Measurements from ENCODE around the gene ATP1A3. TPM values are rescaled to one million over a fixed set of nuclear protein-coding genes. Genes with fewer than 3 reads are reported as not detected.

The ATP1A3 gene
- total and polyA plus RNA-seq, 2 donors (not counting 1 experiment from before 2014, with no cell fraction given) = 1.2 to 3.8 TPM

DNA sequence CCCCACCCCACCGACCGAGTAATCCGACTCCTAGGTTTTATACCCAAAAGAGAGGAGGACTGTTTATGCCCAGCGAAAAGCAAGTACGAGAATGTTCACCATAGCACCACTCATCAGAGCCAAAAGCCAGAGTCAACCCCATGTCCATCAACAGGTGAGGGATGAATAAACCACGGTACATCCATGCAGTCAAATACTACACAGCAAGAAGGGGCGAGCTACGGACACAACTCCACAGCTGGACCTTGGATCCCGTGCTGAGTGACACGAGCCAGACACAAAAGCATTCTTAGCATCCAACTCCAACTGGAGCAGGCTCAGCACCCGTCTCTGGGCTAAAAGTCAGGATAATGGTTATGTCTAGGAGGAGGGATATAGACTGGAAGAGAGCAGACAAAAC is 22.7 kb downstream of the ATP1A3 start:
- no peak overlapping the region for H3K4me2 ChIP-seq (replicated peaks; ENCODE audit: low read depth, low read length, poor library complexity, severe bottlenecking)
- no peaks in the 10 kb centered on the region for H3K9me3 Mint-ChIP-seq (ENCODE audit: insufficient read depth)
- H3K79me2 ChIP-seq (ENCODE audit: control insufficient read depth, insufficient read depth, low read length) = no peaks in the 10 kb centered on the region
- no peaks in the 10 kb centered on the region for H3K27me3 ChIP-seq (replicated peaks in 1 of 4; ENCODE audit: control extremely low read depth in 1 of 4, control insufficient read depth in 3 of 4, insufficient read depth in 4 of 4, low read length in 3 of 4)
- TF ChIP-seq CTCF (IDR thresholded peaks at IDR 0.05) (no peak), EZH2 (IDR thresholded peaks at IDR 0.05; ENCODE audit: borderline replicate concordance, insufficient read depth, low read depth, low read length, poor library complexity, severe bottlenecking) (no peak)
- H3K9me3 ChIP-seq (ENCODE audit: control extremely low read depth in 1 of 3, control insufficient read depth in 2 of 3, insufficient read depth in 1 of 3, low read length in 2 of 3) = no peaks in the 10 kb centered on the region
- peaks cover under 1% of the 10 kb centered on the region for H3K27me3 Mint-ChIP-seq
- ATAC-seq (ENCODE audit: low read depth) (no peak), DNase-seq (no peak)
- H3K36me3 ChIP-seq (replicated peaks in 1 of 2; ENCODE audit: control extremely low read depth in 1 of 2, control insufficient read depth in 1 of 2, extremely low read depth in 1 of 2, insufficient read depth in 2 of 2, low read length in 1 of 2) = no peaks in the 10 kb centered on the region
- no peak overlapping the region for H3K27ac ChIP-seq (ENCODE audit: low read length in 2 of 2)
- no peak overlapping the region for H3K4me3 Mint-ChIP-seq
- no peaks in the 10 kb centered on the region for H3K4me1 Mint-ChIP-seq
- no peaks in the 10 kb centered on the region for H3K4me1 ChIP-seq (ENCODE audit: control insufficient read depth in 2 of 2, insufficient read depth in 2 of 2, low read length in 2 of 2)
- no peak overlapping the region for H3K4me3 ChIP-seq (ENCODE audit: control extremely low read depth in 1 of 5, extremely low read depth in 1 of 5, insufficient read depth in 1 of 5, low read depth in 2 of 5, low read length in 4 of 5)
- H3K27ac Mint-ChIP-seq = no peak overlapping the region
- H4K20me1 ChIP-seq (ENCODE audit: control insufficient read depth, insufficient read depth, low read length, poor library complexity, severe bottlenecking) = no peaks in the 10 kb centered on the region
- intact Hi-C loops (cut with micrococcal nuclease) = no loop called here
- 100% methylated on average over 4 of the region's 11 CpGs for WGBS (ENCODE audit: insufficient coverage)
- ChIA-PET POLR2A (no interaction called here), CTCF (no interaction called here)
- H2AFZ ChIP-seq (ENCODE audit: insufficient read depth, low read depth, low read length, poor library complexity, severe bottlenecking) = no peak overlapping the region
- no peak overlapping the region for H3K9ac ChIP-seq (ENCODE audit: low read length)

DNA sequence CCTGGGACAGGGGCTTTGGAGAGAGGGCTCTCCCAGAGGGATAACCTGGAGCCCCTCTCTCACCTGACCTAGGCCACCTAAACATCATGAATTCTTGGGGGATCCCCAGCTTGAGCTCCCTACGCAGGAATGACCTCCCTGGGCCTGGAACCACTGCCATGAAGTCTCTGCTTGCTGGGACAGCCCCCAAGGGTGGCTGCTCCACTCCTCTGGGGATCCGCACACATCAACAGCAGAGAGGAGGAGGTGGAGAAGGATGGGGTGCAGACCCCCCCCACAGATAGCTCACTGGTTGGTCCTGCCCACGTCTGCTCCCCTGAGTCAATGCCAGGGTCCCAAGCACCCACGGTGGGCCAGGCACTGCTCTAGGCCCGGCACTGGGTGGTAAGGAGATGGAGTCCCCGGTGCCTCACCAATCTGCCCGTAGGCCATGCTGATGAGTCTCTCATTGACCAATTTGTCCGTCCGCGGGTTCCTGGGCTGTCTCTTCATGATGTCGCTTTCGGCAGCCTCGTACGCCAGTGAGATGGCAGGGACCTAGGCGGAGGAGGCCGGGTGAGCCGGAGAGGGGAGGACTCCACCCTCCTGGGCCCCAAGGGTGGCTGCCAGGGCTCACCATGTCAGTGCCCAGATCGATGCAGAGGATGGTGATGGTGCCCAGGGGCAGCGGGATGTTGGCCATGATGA is 24.1 kb downstream of the ATP1A3 start:
- 92% methylated on average over 16 of the region's 19 CpGs for WGBS (ENCODE audit: insufficient coverage)
- CTCF ChIA-PET = interaction anchor here (0.6 kb wide), 1 partner anchor 61 kb away, joined by 3 read pairs; no protein-coding TSS in a partner anchor
- Histone ChIP-seq H3K27ac (ENCODE audit: low read length in 2 of 2) (no peak overlapping the region), H3K9ac (ENCODE audit: low read length) (no peak overlapping the region), H3K9me3 (ENCODE audit: control extremely low read depth in 1 of 3, control insufficient read depth in 2 of 3, insufficient read depth in 1 of 3, low read length in 2 of 3) (no peaks in the 10 kb centered on the region), H3K27me3 (replicated peaks in 1 of 4; ENCODE audit: control extremely low read depth in 1 of 4, control insufficient read depth in 3 of 4, insufficient read depth in 4 of 4, low read length in 3 of 4) (no peaks in the 10 kb centered on the region), H3K36me3 (replicated peaks in 1 of 2; ENCODE audit: control extremely low read depth in 1 of 2, control insufficient read depth in 1 of 2, extremely low read depth in 1 of 2, insufficient read depth in 2 of 2, low read length in 1 of 2) (no peaks in the 10 kb centered on the region), H3K79me2 (ENCODE audit: control insufficient read depth, insufficient read depth, low read length) (no peaks in the 10 kb centered on the region), H2AFZ (ENCODE audit: insufficient read depth, low read depth, low read length, poor library complexity, severe bottlenecking) (no peak overlapping the region), H4K20me1 (ENCODE audit: control insufficient read depth, insufficient read depth, low read length, poor library complexity, severe bottlenecking) (no peaks in the 10 kb centered on the region), H3K4me3 (ENCODE audit: control extremely low read depth in 1 of 5, extremely low read depth in 1 of 5, insufficient read depth in 1 of 5, low read depth in 2 of 5, low read length in 4 of 5) (no peak overlapping the region), H3K4me2 (replicated peaks; ENCODE audit: low read depth, low read length, poor library complexity, severe bottlenecking) (no peak overlapping the region), H3K4me1 (ENCODE audit: control insufficient read depth in 2 of 2, insufficient read depth in 2 of 2, low read length in 2 of 2) (no peaks in the 10 kb centered on the region)
- intact Hi-C loops (cut with micrococcal nuclease) = no loop called here
- peaks cover 5% of the 10 kb centered on the region for H3K27me3 Mint-ChIP-seq
- TF ChIP-seq EZH2 (IDR thresholded peaks at IDR 0.05; ENCODE audit: borderline replicate concordance, insufficient read depth, low read depth, low read length, poor library complexity, severe bottlenecking) (no peak), CTCF (IDR thresholded peaks at IDR 0.05) (no peak)
- no peak for DNase-seq
- H3K9me3 Mint-ChIP-seq (ENCODE audit: insufficient read depth) = no peaks in the 10 kb centered on the region
- no peak overlapping the region for H3K4me3 Mint-ChIP-seq
- POLR2A ChIA-PET = no interaction called here
- H3K4me1 Mint-ChIP-seq = no peaks in the 10 kb centered on the region
- ATAC-seq (ENCODE audit: low read depth) = no peak
- H3K27ac Mint-ChIP-seq = no peak overlapping the region

Data from B cell (primary cell).